ENCODE data around the gene TGM3.

Gene TGM3

GRCh38 chr20:2312876-2313275 lies 17.1 kb downstream of the TGM3 start:
- Histone ChIP-seq H3K4me3 (ENCODE audit: low read depth in 1 of 2, low read length in 2 of 2) (no peak overlapping the region), H3K9me3 (ENCODE audit: low read length) (no peaks in the 10 kb centered on the region), H3K27me3 (ENCODE audit: control insufficient read depth in 1 of 2, insufficient read depth in 2 of 2, low read length in 2 of 2) (no peaks in the 10 kb centered on the region), H3K27ac (ENCODE audit: low read depth, low read length) (no peak overlapping the region), H3K36me3 (ENCODE audit: insufficient read depth, low read length) (no peaks in the 10 kb centered on the region), H3K9ac (ENCODE audit: low read length) (no peak overlapping the region), H3K4me1 (ENCODE audit: insufficient read depth, low read length) (no peaks in the 10 kb centered on the region)

- Histone ChIP-seq H3K9ac (ENCODE audit: low read length) (no peak overlapping the region), H3K9me3 (ENCODE audit: low read length) (no peaks in the 10 kb centered on the region), H3K27me3 (ENCODE audit: control insufficient read depth in 1 of 2, insufficient read depth in 2 of 2, low read length in 2 of 2) (no peaks in the 10 kb centered on the region), H3K36me3 (ENCODE audit: insufficient read depth, low read length) (no peaks in the 10 kb centered on the region), H3K4me1 (ENCODE audit: insufficient read depth, low read length) (no peaks in the 10 kb centered on the region), H3K4me3 (ENCODE audit: low read depth in 1 of 2, low read length in 2 of 2) (no peak overlapping the region), H3K27ac (ENCODE audit: low read depth, low read length) (no peak overlapping the region)
Observed at GRCh38 chr20:2313316-2313715, 17.5 kb downstream of the TGM3 start.

- no peaks in the 10 kb centered on the region for H3K9me3 ChIP-seq (ENCODE audit: low read length)
- H3K4me3 ChIP-seq (ENCODE audit: low read depth in 1 of 2, low read length in 2 of 2): no peak overlapping the region
- no peaks in the 10 kb centered on the region for H3K36me3 ChIP-seq (ENCODE audit: insufficient read depth, low read length)
- no peak overlapping the region for H3K27ac ChIP-seq (ENCODE audit: low read depth, low read length)
- H3K4me1 ChIP-seq (ENCODE audit: insufficient read depth, low read length): no peaks in the 10 kb centered on the region
- H3K27me3 ChIP-seq (ENCODE audit: control insufficient read depth in 1 of 2, insufficient read depth in 2 of 2, low read length in 2 of 2): no peaks in the 10 kb centered on the region
- no peak overlapping the region for H3K9ac ChIP-seq (ENCODE audit: low read length)
Observed at GRCh38 chr20:2314759-2315439, 19.1 kb downstream of the TGM3 start.

- Histone ChIP-seq H3K27me3 (ENCODE audit: control insufficient read depth in 1 of 2, insufficient read depth in 2 of 2, low read length in 2 of 2) (no peaks in the 10 kb centered on the region), H3K4me3 (ENCODE audit: low read depth in 1 of 2, low read length in 2 of 2) (no peak overlapping the region), H3K9ac (ENCODE audit: low read length) (no peak overlapping the region), H3K36me3 (ENCODE audit: insufficient read depth, low read length) (no peaks in the 10 kb centered on the region), H3K9me3 (ENCODE audit: low read length) (no peaks in the 10 kb centered on the region), H3K27ac (ENCODE audit: low read depth, low read length) (no peak overlapping the region), H3K4me1 (ENCODE audit: insufficient read depth, low read length) (no peaks in the 10 kb centered on the region)
Observed at GRCh38 chr20:2315440-2315778, 19.6 kb downstream of the TGM3 start.

GRCh38 chr20:2316847-2317495 lies 21.2 kb downstream of the TGM3 start:
- Histone ChIP-seq H3K9ac (ENCODE audit: low read length) (no peak overlapping the region), H3K27ac (ENCODE audit: low read depth, low read length) (no peak overlapping the region), H3K9me3 (ENCODE audit: low read length) (no peaks in the 10 kb centered on the region), H3K4me1 (ENCODE audit: insufficient read depth, low read length) (no peaks in the 10 kb centered on the region), H3K27me3 (ENCODE audit: control insufficient read depth in 1 of 2, insufficient read depth in 2 of 2, low read length in 2 of 2) (no peaks in the 10 kb centered on the region), H3K4me3 (ENCODE audit: low read depth in 1 of 2, low read length in 2 of 2) (no peak overlapping the region), H3K36me3 (ENCODE audit: insufficient read depth, low read length) (no peaks in the 10 kb centered on the region)

- Histone ChIP-seq H3K27ac (ENCODE audit: low read depth, low read length) (no peak overlapping the region), H3K27me3 (ENCODE audit: control insufficient read depth in 1 of 2, insufficient read depth in 2 of 2, low read length in 2 of 2) (no peaks in the 10 kb centered on the region), H3K4me3 (ENCODE audit: low read depth in 1 of 2, low read length in 2 of 2) (no peak overlapping the region), H3K9me3 (ENCODE audit: low read length) (no peaks in the 10 kb centered on the region), H3K36me3 (ENCODE audit: insufficient read depth, low read length) (no peaks in the 10 kb centered on the region), H3K4me1 (ENCODE audit: insufficient read depth, low read length) (no peaks in the 10 kb centered on the region), H3K9ac (ENCODE audit: low read length) (no peak overlapping the region)
Observed at GRCh38 chr20:2320813-2321658, 25.2 kb downstream of the TGM3 start.

GRCh38 chr20:2323051-2323450 lies 27.2 kb downstream of the TGM3 start:
- Histone ChIP-seq H3K4me1 (ENCODE audit: insufficient read depth, low read length) (no peaks in the 10 kb centered on the region), H3K27me3 (ENCODE audit: control insufficient read depth in 1 of 2, insufficient read depth in 2 of 2, low read length in 2 of 2) (no peaks in the 10 kb centered on the region), H3K36me3 (ENCODE audit: insufficient read depth, low read length) (no peaks in the 10 kb centered on the region), H3K27ac (ENCODE audit: low read depth, low read length) (no peak overlapping the region), H3K9ac (ENCODE audit: low read length) (no peak overlapping the region), H3K4me3 (ENCODE audit: low read depth in 1 of 2, low read length in 2 of 2) (no peak overlapping the region), H3K9me3 (ENCODE audit: low read length) (no peaks in the 10 kb centered on the region)

- H3K9me3 ChIP-seq (ENCODE audit: low read length): no peaks in the 10 kb centered on the region
- no peak overlapping the region for H3K9ac ChIP-seq (ENCODE audit: low read length)
- H3K36me3 ChIP-seq (ENCODE audit: insufficient read depth, low read length): no peaks in the 10 kb centered on the region
- no peaks in the 10 kb centered on the region for H3K27me3 ChIP-seq (ENCODE audit: control insufficient read depth in 1 of 2, insufficient read depth in 2 of 2, low read length in 2 of 2)
- H3K4me3 ChIP-seq (ENCODE audit: low read depth in 1 of 2, low read length in 2 of 2): no peak overlapping the region
- no peak overlapping the region for H3K27ac ChIP-seq (ENCODE audit: low read depth, low read length)
- H3K4me1 ChIP-seq (ENCODE audit: insufficient read depth, low read length): no peaks in the 10 kb centered on the region
Observed at GRCh38 chr20:2326046-2326445, 30.2 kb downstream of the TGM3 start.

GRCh38 chr20:2327620-2328555 lies 32.1 kb downstream of the TGM3 start:
- H3K4me3 ChIP-seq (ENCODE audit: low read depth in 1 of 2, low read length in 2 of 2): no peak overlapping the region
- H3K9ac ChIP-seq (ENCODE audit: low read length): no peak overlapping the region
- H3K27me3 ChIP-seq (ENCODE audit: control insufficient read depth in 1 of 2, insufficient read depth in 2 of 2, low read length in 2 of 2): no peaks in the 10 kb centered on the region
- H3K27ac ChIP-seq (ENCODE audit: low read depth, low read length): no peak overlapping the region
- H3K9me3 ChIP-seq (ENCODE audit: low read length): no peaks in the 10 kb centered on the region
- no peaks in the 10 kb centered on the region for H3K36me3 ChIP-seq (ENCODE audit: insufficient read depth, low read length)
- H3K4me1 ChIP-seq (ENCODE audit: insufficient read depth, low read length): no peaks in the 10 kb centered on the region

- Histone ChIP-seq H3K27ac (ENCODE audit: low read depth, low read length) (no peak overlapping the region), H3K9ac (ENCODE audit: low read length) (no peak overlapping the region), H3K36me3 (ENCODE audit: insufficient read depth, low read length) (no peaks in the 10 kb centered on the region), H3K9me3 (ENCODE audit: low read length) (no peaks in the 10 kb centered on the region), H3K4me1 (ENCODE audit: insufficient read depth, low read length) (no peaks in the 10 kb centered on the region), H3K4me3 (ENCODE audit: low read depth in 1 of 2, low read length in 2 of 2) (no peak overlapping the region), H3K27me3 (ENCODE audit: control insufficient read depth in 1 of 2, insufficient read depth in 2 of 2, low read length in 2 of 2) (no peaks in the 10 kb centered on the region)
Observed at GRCh38 chr20:2329286-2329685, 33.5 kb downstream of the TGM3 start.
